Measurements from ENCODE around the gene TESK1. TPM values are rescaled to one million over a fixed set of nuclear protein-coding genes. Genes with fewer than 3 reads are reported as not detected.
A peak's percentile ranks its signal among the peaks of the same experiment; 100 is the strongest.

TESK1 gene

GRCh38 chr9:35658137-35658967 lies 53.3 kb downstream of the TESK1 start, which contains the start of gene CCDC107:
Gene CCDC107 (plus strand): TSS chr9:35658292. CDS start chr9:35658380, 88 bp downstream.
- Histone ChIP-seq H3K23ac (ENCODE audit: low read depth, low read length, poor library complexity) (peak within 1 kb of the TSS; percentile 96), H3K4me3 (ENCODE audit: low read length in 2 of 2) (peak within 1 kb of the TSS; percentile 88 to 99), H2BK15ac (ENCODE audit: low read length) (no peak within 1 kb of the TSS), H3K9me3 (replicated peaks in 1 of 2; ENCODE audit: control insufficient read depth in 2 of 2, insufficient read depth in 1 of 2, low read depth in 1 of 2, low read length in 2 of 2) (no peaks in the 10 kb centered on the region), H4K91ac (ENCODE audit: low read depth, low read length, poor library complexity) (peak within 1 kb of the TSS; percentile 89), H2AFZ (ENCODE audit: low read length) (peak within 1 kb of the TSS; percentile 98), H2AK5ac (ENCODE audit: low read depth, low read length) (peak within 1 kb of the TSS; percentile 54), H3K79me1 (ENCODE audit: low read depth, low read length) (no peaks in the 10 kb centered on the region), H3K4ac (ENCODE audit: low read length) (no peak within 1 kb of the TSS), H3K4me2 (ENCODE audit: insufficient read depth, low read length, poor library complexity, severe bottlenecking) (peak within 1 kb of the TSS; percentile 60), H3K27ac (replicated peaks; ENCODE audit: low read length) (peak within 1 kb of the TSS; percentile 92), H3K14ac (ENCODE audit: low read length) (peak within 1 kb of the TSS; percentile 97), H2BK12ac (ENCODE audit: low read length) (no peak within 1 kb of the TSS), H2BK5ac (ENCODE audit: low read length) (peak within 1 kb of the TSS; percentile 62), H3K4me1 (ENCODE audit: control insufficient read depth in 2 of 2, insufficient read depth in 1 of 2, low read depth in 1 of 2, low read length in 2 of 2) (peaks cover 4 to 7% of the 10 kb centered on the region in 2 donors), H3K9ac (ENCODE audit: low read depth, low read length, poor library complexity) (peak within 1 kb of the TSS; percentile 93), H4K8ac (ENCODE audit: low read depth, low read length) (no peak within 1 kb of the TSS), H3K18ac (ENCODE audit: low read length) (peak within 1 kb of the TSS; percentile 98), H3K27me3 (ENCODE audit: control insufficient read depth in 3 of 3, insufficient read depth in 3 of 3, low read depth in 1 of 3, low read length in 3 of 3) (no peaks in the 10 kb centered on the region), H3K36me3 (replicated peaks in 1 of 2; ENCODE audit: control insufficient read depth in 2 of 2, insufficient read depth in 2 of 2, low read length in 2 of 2) (peaks cover 27 to 37% of the 10 kb centered on the region in 2 donors), H2BK120ac (ENCODE audit: low read depth, low read length) (no peak within 1 kb of the TSS)
- WGBS, 2 donors (ENCODE audit: extremely low coverage in 2 of 2, insufficient read length in 2 of 2, insufficient replicate concordance in 1 of 2) = no CpG with 5 or more reads among the region's 67 CpGs
- DNase-seq (ENCODE audit: low spot score) = peak; percentile 91

GRCh38 chr9:35658968-35659220 lies 53.8 kb downstream of the TESK1 start:
- no peak overlapping the region for H3K4ac ChIP-seq (ENCODE audit: low read length)
- H3K18ac ChIP-seq (ENCODE audit: low read length) = no peak overlapping the region
- no peak overlapping the region for H3K14ac ChIP-seq (ENCODE audit: low read length)
- H3K27me3 ChIP-seq (ENCODE audit: control insufficient read depth in 3 of 3, insufficient read depth in 3 of 3, low read depth in 1 of 3, low read length in 3 of 3) = no peaks in the 10 kb centered on the region
- H4K91ac ChIP-seq (ENCODE audit: low read depth, low read length, poor library complexity) = no peak overlapping the region
- H3K4me2 ChIP-seq (ENCODE audit: insufficient read depth, low read length, poor library complexity, severe bottlenecking) = peak overlapping the region; percentile 60
- H3K79me1 ChIP-seq (ENCODE audit: low read depth, low read length) = no peaks in the 10 kb centered on the region
- WGBS, 2 donors (ENCODE audit: extremely low coverage in 2 of 2, insufficient read length in 2 of 2, insufficient replicate concordance in 1 of 2) = no CpG with 5 or more reads among the region's 2 CpGs
- no peak overlapping the region for H3K23ac ChIP-seq (ENCODE audit: low read depth, low read length, poor library complexity)
- H2BK12ac ChIP-seq (ENCODE audit: low read length) = no peak overlapping the region
- peak overlapping the region; percentile 98 for H2AFZ ChIP-seq (ENCODE audit: low read length)
- H2BK15ac ChIP-seq (ENCODE audit: low read length) = no peak overlapping the region
- H4K8ac ChIP-seq (ENCODE audit: low read depth, low read length) = no peak overlapping the region
- H3K4me3 ChIP-seq (ENCODE audit: low read length in 2 of 2) = peak overlapping the region; percentile 88 to 99
- H2AK5ac ChIP-seq (ENCODE audit: low read depth, low read length) = no peak overlapping the region
- H2BK5ac ChIP-seq (ENCODE audit: low read length) = no peak overlapping the region
- H3K27ac ChIP-seq (replicated peaks; ENCODE audit: low read length) = peak overlapping the region; percentile 92
- DNase-seq (ENCODE audit: low spot score) = no peak
- H2BK120ac ChIP-seq (ENCODE audit: low read depth, low read length) = no peak overlapping the region
- peak overlapping the region; percentile 93 for H3K9ac ChIP-seq (ENCODE audit: low read depth, low read length, poor library complexity)
- H3K36me3 ChIP-seq (replicated peaks in 1 of 2; ENCODE audit: control insufficient read depth in 2 of 2, insufficient read depth in 2 of 2, low read length in 2 of 2) = peaks cover 27 to 42% of the 10 kb centered on the region in 2 donors
- peaks cover 4 to 10% of the 10 kb centered on the region in 2 donors for H3K4me1 ChIP-seq (ENCODE audit: control insufficient read depth in 2 of 2, insufficient read depth in 1 of 2, low read depth in 1 of 2, low read length in 2 of 2)
- no peaks in the 10 kb centered on the region for H3K9me3 ChIP-seq (replicated peaks in 1 of 2; ENCODE audit: control insufficient read depth in 2 of 2, insufficient read depth in 1 of 2, low read depth in 1 of 2, low read length in 2 of 2)

- WGBS, 2 donors (ENCODE audit: extremely low coverage in 2 of 2, insufficient read length in 2 of 2, insufficient replicate concordance in 1 of 2) = no CpG with 5 or more reads among the region's 3 CpGs
- Histone ChIP-seq H3K27me3 (ENCODE audit: control insufficient read depth in 3 of 3, insufficient read depth in 3 of 3, low read depth in 1 of 3, low read length in 3 of 3) (no peaks in the 10 kb centered on the region), H3K4me2 (ENCODE audit: insufficient read depth, low read length, poor library complexity, severe bottlenecking) (no peak overlapping the region), H3K18ac (ENCODE audit: low read length) (no peak overlapping the region), H2AK5ac (ENCODE audit: low read depth, low read length) (no peak overlapping the region), H3K36me3 (replicated peaks in 1 of 2; ENCODE audit: control insufficient read depth in 2 of 2, insufficient read depth in 2 of 2, low read length in 2 of 2) (peaks cover 27 to 42% of the 10 kb centered on the region in 2 donors), H3K4me1 (ENCODE audit: control insufficient read depth in 2 of 2, insufficient read depth in 1 of 2, low read depth in 1 of 2, low read length in 2 of 2) (peaks cover 6 to 13% of the 10 kb centered on the region in 2 donors), H2BK15ac (ENCODE audit: low read length) (no peak overlapping the region), H3K9me3 (replicated peaks in 1 of 2; ENCODE audit: control insufficient read depth in 2 of 2, insufficient read depth in 1 of 2, low read depth in 1 of 2, low read length in 2 of 2) (no peaks in the 10 kb centered on the region), H2BK12ac (ENCODE audit: low read length) (no peak overlapping the region), H2BK120ac (ENCODE audit: low read depth, low read length) (no peak overlapping the region), H3K27ac (replicated peaks; ENCODE audit: low read length) (no peak overlapping the region), H3K79me1 (ENCODE audit: low read depth, low read length) (peaks cover 4% of the 10 kb centered on the region), H4K8ac (ENCODE audit: low read depth, low read length) (no peak overlapping the region), H3K23ac (ENCODE audit: low read depth, low read length, poor library complexity) (no peak overlapping the region), H3K4me3 (ENCODE audit: low read length in 2 of 2) (peak overlapping the region in 1 of 2 donors; percentile 88), H2AFZ (ENCODE audit: low read length) (no peak overlapping the region), H2BK5ac (ENCODE audit: low read length) (no peak overlapping the region), H4K91ac (ENCODE audit: low read depth, low read length, poor library complexity) (no peak overlapping the region), H3K9ac (ENCODE audit: low read depth, low read length, poor library complexity) (no peak overlapping the region), H3K14ac (ENCODE audit: low read length) (no peak overlapping the region), H3K4ac (ENCODE audit: low read length) (no peak overlapping the region)
- DNase-seq (ENCODE audit: low spot score) = no peak
These were observed 54.3 kb downstream of the TESK1 start for GRCh38 chr9:35659340-35659739.

Small RNAs within 50 kb of the gene (small RNA-seq; reads per million reads assigned to genes)
- 3.5 reads per million for gene MIR4667 (ENCODE audit: insufficient read depth)
- gene RMRP (ENCODE audit: insufficient read depth) = not detected
- gene RPS29P17 (ENCODE audit: insufficient read depth) = not detected

All from neuronal stem cell (in vitro differentiated cells).